Right hindlimb (tissue), 1 donor: ENCODE results near the gene ZNF443.
"Not testable (repeated sequence)": the region's sequence is repeated elsewhere in the genome, so short reads cannot be mapped to it uniquely, and the experiment has no call there.

ENCODE experiments used
- DNase-seq: peaks from one replicate; pipeline ENCODE4 v3.0.0-alpha.2; 2018

Gene ZNF443

GRCh38 chr19:12411893-12412292, 28.9 kb downstream of the ZNF443 start:
- no peak for DNase-seq

DNA sequence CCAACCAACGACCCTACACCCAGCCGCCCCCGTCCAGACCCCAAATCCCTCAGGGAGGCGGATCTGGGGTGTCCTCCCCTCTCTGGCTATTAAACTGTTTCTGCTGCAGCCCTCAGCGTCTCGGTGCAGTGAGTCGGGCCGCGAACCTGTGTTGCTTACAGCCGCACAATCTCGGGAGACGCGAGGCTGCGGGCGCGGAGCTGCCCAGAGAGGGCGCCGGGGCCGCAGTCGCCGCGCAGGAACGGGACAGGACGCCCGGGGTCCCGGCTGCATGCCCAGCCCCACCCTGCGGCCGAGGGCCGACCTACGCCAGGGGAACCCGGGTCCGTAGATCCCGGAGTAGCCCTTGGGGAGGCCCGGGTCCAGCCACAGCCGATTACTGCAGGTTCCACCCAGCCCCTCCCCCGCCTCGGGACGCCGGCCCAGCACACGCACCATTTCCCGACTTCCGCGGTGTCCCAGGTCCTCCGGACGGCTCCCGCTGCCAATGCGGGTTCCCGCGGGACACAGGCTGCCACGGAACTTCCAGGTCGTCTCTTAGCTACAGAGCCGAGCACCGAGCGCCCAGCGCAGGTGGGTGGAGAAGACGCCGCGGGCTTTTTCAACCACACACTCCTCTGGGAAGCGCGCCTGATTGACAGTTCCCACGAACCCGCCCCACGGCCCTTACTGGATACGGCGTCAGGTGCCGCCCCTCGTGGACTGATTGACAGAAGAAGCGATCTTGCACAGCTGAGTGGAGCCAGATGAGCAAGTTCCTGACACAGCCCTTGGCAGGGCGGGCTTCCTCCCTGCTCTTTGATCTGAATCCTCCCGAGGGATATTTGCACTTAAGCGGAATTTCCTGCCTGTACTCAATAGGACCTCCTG, 40.0 kb downstream of the ZNF443 start, which contains the start of gene ZNF799:
Gene ZNF799 (minus strand): TSS at position 639 of the 870 bp plus-strand sequence. CDS start 201 bp downstream, at position 438.
- DNase-seq, result peak; percentile 98

- peak; percentile 20 for DNase-seq
These were observed 40.8 kb downstream of the ZNF443 start for GRCh38 chr19:12399901-12400632.

DNA sequence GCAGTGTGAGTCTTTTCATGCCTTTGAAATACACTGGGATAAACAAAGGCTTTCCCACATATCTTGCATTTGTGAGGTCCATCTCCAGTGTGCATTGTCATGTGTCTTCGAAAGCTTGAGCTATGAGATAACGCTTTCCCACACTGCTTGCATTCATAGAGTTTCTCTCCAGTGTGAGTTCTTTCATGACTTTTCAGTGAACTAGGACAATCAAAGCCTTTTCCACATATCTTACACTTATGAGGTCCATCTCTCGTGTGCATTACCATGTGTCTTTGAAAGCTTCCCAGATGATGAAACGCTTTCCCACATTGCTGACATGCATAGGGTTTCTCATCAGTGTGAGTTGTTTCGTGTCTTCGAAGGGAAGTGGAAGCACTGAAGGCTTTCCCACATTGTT, 49.7 kb downstream of the ZNF443 start:
- DNase-seq, result not testable (repeated sequence)

GRCh38 chr19:12386365-12386764, 54.5 kb downstream of the ZNF443 start:
- DNase-seq, result not testable (repeated sequence)

DNA sequence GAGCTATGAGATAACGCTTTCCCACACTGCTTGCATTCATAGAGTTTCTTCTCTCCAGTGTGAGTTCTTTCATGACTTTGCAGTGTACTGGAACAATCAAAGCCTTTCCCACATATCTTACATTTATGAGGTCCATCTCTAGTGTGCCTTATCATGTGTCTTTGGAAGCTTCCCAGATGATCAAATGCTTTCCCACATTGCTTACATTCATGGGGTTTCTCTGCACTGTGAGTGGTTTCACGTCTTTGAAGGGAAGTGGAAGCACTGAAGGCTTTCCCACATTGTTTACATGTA, 60.4 kb downstream of the ZNF443 start:
- DNase-seq, result no peak

- no peak for DNase-seq
These were observed 60.9 kb downstream of the ZNF443 start for GRCh38 chr19:12379732-12380443.
